Measurements from ENCODE around the gene RXRA.

Gene RXRA

DNA sequence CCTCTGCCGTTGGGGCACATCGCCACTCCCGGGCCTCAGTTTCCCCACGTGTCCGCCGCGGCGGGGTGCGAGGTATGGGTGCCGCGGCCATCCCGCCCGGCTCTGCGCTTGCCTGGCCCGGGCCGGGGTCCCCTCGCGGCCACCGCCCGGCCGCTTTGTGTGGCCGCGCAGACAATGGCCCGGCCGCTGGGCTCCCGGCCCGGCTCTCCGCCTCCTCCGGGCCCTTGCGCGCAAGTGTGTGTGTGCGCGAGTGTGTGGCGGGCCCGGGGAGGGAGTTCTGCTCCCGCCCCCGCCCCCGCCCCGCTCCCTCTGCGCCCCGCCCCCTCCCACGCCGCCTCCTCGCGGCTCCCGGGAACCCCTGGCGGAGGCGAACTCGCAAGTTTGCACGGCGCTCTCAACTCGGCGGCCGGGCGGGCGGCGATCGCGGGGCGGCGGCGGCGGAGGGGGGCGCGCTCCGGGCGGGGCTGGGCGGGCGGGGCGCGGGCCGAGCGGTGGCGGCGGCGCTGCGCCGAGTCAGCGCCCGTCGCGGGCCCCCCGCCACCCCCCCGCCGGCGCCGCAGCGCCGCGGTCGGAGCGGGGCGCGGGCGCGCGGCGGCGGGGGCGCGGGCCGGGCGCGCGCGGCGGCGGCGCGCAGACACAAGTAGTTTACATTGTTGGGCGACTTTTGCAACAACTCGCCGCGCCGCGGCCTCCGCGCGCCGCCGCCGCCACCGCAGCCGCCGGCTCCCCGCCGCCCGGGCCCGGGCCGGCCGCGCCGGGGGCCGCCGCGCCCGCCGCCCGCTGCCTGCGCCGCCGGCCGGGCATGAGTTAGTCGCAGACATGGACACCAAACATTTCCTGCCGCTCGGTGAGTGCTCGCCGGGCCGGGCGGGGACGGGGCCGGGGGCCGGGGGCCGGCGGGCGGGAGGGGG lies at the start of gene RXRA:
Gene RXRA, plus strand, starts transcription at position 643 of the 911 bp plus-strand sequence. Its CDS starts 177 bp downstream, at position 820.
- DNase-seq (ENCODE audit: low read depth) = peak; percentile 67

DNA sequence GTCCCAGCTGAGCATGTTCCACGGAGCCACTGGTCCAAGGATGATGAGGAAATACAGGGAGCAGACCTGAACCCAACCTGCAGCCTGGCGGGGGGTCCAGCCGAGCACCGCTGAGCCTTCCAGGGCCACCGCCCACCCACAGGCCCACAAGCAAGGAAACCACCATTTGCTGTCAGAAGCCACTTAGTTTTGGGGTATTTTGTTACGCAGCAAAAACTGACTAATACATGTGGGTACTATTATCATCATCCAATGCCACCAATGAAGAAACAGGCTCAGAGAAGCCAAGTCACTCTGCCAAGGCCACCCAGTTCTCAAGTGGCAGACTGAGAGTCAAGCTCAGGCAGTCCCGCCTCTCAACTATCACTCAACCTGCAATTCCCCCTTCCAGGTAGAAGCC lies 48.0 kb upstream of the RXRA start:
- DNase-seq (ENCODE audit: low read depth) = no peak

DNA sequence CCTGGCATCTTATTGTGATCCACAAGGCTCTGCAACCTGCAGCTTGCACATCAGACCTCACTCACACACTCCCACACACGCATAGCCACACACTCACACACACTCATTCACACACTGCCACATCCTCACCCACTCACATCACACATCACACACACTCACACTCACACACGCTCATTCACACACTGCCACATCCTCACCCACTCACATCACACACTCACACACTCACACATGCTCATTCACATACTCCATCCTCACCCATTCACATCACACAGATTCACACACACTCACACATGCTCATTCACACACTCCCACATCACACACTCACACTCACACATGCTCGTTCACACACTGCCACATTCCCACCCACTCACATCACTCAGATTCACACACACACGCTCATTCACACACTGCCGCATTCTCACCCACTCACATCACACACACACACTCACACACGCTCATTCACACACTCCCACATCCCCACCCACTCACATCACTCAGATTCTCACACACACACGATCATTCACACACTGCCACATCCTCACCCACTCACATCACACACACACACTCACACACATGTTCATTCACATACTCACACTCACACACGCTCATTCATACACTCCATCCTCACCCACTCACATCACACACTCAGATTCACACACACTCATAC lies 47.1 kb upstream of the RXRA start:
- no peak for DNase-seq (ENCODE audit: low read depth)

DNA sequence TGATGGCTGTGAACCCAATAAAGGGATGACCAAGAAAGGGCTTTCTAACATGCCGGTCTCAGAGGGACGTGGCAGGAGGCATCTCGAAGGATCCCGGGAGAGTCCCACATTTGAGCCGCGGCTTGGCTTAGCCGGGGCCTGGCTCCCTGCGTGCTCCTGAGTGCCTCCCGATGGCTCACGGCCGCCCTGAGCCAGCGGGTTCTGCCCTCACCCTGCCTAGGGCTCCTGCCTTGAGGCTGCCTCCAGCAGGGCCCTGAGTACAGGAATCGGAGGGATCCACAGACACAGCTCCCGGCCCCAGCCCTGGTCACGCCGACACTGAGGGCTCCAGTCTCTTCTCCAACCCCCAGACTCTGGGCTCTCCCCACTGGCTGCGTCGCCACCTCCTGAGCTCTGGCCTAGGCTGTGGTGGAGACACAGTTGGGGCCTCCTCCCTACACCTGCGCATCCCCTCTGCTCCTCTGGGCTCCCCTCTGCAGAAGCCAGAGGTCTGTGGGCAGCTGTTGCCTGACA lies 44.1 kb upstream of the RXRA start:
- no peak for DNase-seq (ENCODE audit: low read depth)

DNA sequence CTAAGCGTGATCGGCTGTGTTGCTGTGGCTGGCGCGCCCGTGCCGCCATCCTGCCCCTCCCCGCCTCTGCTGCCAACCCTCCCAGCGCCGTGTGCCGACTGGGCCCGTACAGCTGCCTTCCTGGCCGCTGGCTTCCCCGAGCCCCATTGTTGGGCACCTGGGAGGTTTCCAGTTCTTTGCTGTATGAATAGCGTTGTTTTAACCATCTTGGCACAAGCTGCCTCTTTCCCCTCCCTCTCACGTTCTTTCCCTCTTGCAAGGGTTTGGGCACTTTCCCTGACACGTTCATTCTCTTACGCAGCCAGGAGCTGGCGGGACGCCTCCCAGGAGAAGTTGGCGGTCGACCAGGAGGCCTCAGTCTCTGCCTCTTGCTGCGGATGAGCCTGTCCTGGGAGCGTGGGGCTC lies 43.1 kb upstream of the RXRA start:
- DNase-seq (ENCODE audit: low read depth) = peak; percentile 74

DNA sequence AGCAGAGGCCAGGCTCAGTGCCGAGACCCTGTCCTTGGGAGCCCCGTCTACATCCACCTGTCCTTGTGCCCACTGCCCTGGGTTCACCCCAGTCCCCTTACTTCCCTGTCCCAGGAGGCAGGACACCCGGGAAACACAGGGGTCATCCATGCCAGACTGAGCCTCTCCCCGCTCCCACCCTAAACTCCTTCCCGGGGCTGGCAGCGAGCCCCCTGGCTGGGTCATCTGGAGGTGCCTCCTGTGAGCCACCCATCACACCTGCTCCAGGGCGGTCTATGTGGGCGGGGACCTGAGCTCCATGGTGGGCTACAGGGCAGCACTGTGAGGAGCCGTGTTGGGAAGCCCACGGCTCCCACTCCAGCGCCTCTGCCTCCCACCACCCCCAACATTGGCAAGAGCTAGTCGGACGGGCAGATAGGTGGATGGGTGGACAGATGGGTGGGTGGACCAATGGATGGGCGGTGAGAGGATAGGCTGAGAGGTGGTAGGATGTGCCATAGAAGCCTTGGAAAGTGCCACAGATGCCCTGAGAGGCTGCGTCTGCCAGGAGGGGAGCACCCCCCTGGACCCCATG lies 42.5 kb upstream of the RXRA start:
- no peak for DNase-seq (ENCODE audit: low read depth)

DNA sequence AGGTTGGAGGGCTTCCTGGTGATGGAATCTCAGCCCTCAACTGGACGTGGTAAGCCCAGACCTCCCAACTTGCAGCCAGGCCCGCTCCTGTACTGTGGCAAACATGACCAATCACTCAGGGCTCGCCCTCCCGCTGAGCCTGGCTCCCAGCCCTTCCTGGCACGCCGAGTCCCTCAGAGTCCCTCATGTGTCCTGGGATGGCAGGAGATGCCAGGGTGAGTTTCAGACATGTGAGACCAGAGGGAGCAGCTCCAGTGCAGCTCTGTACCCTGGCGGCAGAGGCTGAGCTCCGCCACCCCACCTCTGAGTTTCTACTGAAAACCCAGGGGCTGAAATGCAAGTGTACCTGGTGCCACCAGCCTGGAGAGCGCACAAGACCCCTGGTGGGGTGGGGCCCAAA lies 42.0 kb upstream of the RXRA start:
- no peak for DNase-seq (ENCODE audit: low read depth)

DNA sequence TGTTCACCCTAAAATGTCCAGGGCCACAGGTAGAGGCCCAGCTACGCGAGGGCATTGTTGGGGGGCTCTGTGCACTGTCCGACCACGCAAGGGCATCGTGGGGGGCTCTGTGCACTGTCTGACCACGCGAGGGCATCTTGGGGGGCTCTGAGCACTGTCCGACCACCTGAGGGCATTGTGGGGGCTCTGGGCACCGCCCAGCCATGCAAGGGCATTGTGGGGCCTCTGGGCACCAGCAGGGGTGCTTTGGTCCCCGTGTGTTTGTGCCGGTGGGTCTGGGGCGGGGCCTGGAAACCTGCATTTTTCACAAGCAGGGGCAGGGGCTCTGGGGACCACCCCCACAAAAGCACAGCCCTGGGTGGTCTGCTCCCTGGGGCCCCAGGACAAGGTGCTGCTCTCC lies 41.5 kb upstream of the RXRA start:
- DNase-seq (ENCODE audit: low read depth) = no peak

DNA sequence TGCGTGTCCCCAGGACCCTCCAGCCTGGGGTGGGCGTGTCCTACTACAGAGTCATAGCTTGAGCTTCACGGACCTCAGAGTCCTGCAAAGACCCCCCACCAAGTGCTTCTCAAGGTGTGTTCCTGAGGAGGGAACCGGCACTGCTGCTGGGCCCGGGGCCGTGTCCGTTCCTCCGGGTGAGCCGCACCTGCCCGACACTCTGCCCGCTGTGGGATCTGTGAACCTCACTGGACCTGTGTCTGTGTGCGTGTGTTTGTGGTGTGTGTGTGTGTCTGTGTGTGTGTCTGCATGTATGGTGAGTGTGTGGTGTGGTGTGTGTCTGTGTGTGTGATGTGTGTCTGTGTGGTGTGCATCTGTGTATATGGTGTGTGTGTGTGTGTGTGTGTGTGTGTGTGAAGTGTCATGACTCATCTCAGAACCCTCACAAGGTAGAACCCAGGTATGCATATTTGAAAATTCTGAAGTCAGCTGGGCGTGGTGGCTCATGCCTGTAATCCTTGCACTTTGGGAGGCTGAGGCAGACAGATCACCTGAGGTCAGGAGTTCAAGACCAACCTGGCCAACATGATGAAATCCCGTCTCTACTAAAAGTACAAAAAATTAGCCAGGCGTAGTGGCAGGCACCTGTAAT lies 40.9 kb upstream of the RXRA start:
- no peak for DNase-seq (ENCODE audit: low read depth)

DNA sequence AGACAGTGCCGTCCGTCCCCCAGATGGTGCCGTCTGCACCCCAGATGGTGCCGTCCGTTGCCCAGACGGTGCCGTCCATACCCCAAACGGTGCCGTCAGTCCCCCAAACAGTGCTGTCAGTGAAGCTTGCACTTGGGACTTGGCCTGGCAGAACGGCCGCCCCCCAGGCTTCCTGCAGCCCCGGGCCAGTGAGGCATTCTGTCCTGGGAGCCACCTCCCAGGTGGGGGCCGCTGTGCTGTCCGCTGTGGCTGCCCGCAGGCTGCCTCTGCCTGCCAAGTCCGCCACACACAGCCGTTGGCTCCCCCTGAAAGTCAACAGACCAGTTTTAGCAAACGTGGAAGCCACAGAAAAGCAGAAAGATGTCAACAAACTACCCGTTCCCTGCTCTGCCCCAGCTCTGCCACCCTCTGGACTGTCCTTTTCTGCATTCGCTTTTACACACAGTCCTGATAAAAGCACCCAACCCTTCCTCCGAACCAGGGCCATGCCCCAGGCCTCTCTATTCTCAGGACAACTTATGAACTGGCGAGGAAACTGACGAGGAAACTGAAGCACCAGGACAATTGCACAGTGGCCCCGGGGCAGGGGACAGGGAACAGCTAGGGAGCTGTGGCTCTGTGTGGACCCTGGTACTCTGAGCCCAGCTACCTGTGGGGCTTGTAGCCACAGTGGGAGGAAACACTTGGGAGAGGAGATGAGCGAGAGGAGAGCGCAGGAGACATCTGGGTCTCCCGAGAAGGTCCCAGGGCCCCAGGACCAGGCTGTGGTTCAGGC lies 39.6 kb upstream of the RXRA start:
- DNase-seq (ENCODE audit: low read depth) = no peak

DNA sequence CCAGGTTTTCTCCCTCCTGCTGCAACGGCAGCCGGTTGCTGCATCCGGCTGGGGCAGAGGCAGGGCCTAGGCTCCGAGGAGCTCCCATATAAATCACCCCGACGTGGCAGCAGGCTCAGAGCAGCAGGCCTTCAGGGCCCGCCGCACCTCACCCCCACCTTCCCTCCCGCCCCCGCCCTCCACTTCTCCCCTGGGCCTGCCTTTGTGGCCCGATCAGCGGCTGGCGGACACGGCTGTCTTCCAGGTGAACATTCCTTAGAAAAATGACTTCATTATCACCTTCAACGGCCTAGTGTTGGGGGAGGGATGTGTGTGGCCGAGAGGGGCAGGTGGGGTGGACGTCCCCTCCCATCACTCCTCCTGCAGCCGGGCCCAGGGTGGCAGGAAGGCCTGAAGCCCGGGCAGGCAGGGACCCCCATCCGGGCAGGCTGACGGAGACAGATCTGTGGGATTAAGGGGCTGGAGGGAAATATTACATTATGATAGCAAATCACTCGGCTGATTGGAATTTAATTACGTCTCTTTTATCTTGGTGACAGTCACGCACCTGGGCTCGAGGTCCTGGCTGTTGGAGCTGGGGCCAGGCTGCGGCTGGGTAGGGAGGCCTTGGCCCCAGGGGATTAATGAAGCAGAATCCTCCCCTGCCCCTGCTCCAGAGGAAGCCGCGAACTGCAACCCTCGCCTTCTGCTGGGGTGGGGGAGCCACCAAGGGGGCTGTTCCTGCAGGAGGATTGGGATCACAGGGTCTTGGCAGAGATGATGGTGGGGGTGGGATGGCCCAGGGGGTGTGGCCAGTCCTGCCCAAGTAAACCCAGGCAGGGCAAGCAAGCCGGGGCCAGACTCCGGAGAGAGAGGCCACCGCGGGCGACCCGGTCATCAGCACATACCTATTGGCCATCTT lies 38.4 kb upstream of the RXRA start:
- DNase-seq (ENCODE audit: low read depth) = no peak

DNA sequence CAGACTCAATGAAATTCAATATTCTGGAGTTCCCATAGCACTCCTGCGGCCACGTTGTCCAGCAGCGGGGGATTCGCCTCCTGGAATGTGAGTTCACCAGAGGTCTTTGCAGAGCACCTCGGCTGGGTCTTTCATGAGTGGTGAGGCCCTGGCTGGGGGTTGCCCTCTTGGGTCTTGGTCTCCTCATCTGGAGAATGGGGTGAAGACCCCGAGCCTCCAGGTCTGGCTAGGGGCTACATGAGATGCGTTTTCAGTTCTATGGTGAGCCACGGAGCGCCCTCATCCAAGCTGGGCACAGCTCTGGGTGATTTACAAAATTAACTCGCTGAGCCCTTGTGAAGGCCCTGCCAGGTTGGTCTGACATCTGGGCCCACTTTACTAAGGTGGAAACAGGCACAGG lies 37.5 kb upstream of the RXRA start:
- no peak for DNase-seq (ENCODE audit: low read depth)

DNA sequence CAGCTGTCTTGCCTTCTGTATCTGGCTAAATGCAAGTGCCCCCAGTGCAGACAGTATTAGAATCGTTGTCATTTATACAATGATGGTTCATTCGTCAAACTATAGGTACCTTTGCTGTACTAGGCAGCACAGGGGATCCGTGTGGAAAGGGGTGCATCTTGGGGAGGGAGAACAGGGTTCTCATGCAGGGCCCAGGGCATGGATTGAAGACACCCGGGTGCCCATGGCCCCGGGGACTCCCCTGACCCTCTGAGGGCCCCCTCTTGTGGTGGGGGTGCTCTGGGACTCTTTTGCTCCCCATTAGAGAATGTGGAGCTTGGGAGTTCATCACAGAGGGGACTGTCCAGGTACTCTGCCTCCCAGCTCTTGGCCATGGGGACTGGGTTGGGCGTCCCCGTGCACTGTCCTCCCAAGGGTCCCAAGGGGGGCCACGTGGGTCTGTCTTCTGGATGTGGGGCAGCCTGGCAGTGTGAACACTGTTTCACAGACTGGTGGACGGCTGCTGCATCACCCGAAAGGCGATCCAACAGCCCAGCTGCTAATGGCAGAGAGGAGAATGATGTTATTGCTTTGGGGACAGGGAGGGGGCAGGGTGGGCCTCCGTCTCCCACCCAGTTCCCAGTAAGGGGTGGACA lies 36.9 kb upstream of the RXRA start:
- DNase-seq (ENCODE audit: low read depth) = no peak

DNA sequence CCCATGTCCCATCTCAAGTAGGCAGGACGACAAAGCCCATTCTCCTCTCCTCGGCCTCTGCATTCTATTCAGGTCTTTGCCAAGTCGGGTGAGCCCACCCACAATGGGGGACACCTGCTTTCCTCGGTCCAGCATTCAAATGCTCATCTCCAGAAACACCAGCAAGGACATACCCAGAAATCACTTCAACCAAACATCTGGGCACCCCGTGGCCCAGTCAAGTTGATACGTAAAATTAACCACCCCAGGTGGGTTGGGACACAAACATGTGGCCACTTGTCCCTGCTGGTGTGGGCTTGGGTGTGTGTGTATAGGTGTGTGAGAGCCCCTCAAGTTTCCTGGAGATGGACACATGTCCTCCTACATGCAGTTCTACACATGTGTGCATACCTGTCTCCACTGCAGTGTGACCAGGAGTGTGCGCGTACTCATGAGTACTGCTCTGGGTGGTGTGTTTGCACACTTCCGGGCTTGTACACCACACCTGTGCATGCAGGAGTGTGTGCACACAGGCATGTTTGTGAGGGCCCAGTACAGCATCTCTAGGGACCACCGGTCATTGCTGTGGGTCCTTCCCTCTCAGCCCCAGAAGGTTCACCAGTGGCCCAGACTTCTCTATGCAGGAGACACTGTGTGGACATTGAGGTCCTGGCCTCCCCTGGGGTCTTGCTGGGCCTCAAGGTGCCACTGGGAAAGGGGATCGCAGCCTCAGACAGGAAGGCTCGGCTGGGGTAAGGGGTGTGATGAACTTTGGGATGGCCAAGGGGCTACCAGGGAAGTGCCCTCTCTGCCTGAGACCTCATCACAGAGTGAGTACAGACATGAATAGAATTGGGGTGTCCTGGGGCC lies 35.4 kb upstream of the RXRA start:
- DNase-seq (ENCODE audit: low read depth) = no peak

DNA sequence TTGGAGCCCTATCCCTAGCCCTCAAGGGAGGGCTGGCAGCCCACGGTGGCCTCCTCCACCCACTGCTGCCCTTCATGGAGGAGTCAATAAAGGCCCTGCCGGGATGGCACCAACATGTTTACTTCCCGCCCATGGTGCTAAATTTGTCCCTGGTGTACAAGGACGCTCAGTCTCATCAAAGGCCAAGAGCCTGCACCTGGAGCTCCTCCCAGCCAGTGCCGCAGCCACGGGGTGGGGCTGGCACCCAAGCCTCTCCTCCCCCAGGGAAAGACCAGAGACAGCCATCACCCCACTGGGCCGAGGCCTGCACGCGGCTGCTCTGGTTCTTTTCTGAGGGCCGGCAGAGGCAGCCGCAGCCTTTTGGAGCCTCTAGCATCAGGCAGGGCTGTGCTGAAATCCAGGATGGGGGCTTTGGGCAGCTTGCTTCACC lies 34.8 kb upstream of the RXRA start:
- DNase-seq (ENCODE audit: low read depth) = no peak

DNA sequence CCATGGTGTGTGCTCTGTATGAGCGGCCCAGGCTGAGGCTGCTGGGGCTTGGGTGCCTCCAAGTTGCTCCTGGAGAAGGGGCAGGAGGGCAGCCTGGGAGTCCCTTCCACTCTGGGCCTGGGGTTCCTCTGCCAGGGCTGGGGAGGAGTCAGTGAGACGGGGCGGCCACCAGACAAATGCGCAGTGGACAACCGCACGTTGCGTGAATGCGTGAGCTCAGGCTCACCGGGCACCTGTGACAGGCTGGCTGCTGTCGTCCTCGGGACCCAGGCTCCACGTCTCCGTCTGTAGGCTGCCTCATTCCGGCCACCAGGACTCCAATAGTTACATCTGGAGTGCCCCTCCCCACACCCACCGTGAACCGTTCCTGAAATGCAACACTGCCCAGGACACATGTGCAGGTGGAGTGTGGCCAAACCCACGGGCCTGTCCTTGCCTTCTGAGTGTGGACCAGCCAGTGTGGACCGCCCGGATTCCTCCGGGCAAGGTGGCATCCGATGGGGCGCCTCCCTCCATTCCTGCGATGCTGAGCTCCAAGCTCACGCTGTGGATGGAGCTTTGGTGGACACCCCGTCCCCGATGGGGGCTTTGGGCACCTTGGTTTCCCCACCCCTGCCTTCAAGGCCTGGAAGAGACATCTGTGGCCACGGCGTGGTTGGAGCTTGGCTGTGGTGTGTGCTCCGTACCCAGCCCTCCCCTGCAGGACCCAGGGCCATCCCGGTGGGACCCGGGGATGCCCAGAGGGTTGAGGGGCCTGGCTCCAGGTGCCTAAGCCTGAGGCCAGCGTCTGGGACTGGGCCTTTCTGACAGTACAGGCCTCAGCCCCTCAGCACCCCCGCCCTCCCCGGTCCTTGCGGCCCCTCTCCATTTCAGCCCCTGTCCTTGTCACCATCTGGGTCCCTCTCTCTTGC lies 34.0 kb upstream of the RXRA start:
- DNase-seq (ENCODE audit: low read depth) = no peak

DNA sequence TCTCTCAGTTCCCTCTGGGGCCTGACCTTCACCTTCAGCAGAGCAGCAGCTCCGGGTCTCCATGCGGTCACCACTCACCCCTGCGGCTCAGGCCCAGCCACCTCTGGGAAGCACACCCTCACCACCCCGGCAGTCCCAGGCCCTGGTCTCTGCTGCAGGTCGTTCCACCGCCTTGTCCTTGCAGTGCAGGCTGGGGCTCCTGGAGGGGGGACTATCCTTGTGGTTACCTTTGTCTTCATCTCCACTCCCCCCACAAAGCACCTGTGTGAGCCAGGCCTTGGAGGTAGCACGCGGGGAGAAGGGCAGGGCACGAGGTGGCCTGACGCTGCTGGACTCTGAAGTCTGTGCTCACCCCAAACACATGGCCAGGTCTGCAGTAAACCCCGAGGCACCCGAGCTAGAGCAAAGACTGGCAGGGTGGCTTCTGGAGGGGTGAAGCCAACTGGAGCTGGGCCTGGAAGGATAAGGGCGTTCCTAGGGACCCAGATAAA lies 33.2 kb upstream of the RXRA start:
- DNase-seq (ENCODE audit: low read depth) = no peak

DNA sequence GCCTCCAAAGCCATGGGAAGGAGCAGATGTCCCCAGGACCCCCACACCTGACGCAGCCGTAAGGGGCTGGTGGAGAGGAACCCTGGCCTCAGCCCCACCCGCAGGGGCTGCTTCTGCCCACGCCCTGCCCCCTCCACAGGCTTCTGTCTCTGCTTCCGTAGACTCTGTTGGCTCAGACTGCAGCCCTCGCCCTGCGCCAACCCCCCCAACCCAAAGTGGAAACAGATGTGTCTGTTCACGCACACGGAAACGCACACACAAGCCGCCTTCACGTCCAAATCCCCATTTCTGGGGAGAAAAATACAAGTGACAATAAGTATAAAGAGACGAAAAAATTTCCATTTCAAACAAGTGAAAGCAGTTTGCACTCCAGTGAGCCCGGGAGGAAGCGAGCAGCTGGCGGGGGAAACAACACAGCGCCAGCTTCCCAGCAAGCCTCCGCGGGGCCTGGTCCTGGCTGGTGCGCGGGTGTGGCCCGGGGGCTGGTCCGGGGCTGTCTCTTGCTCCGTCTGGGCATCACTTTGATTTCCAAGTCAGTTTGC lies 32.6 kb upstream of the RXRA start:
- no peak for DNase-seq (ENCODE audit: low read depth)

Data from fibroblast of the conjunctiva (primary cell).